IPS-NIHi7 (cell line): ENCODE data around the gene CDC42SE2.
"Not testable (repeated sequence)": the region's sequence is repeated elsewhere in the genome, so short reads cannot be mapped to it uniquely, and the experiment has no call there.

Experiments used
- DNase-seq: peaks from one replicate; pipeline ENCODE4 v3.0.0; 2012; ENCODE audit warnings: mixed read lengths; ENCODE audit errors: extremely low spot score

CDC42SE2 gene

GRCh38 chr5:131318455-131318854 lies 54.6 kb downstream of the CDC42SE2 start:
- DNase-seq, result no peak

- DNase-seq, result no peak
Observed at GRCh38 chr5:131321066-131321465, 57.2 kb downstream of the CDC42SE2 start.

GRCh38 chr5:131322926-131323325 lies 59.1 kb downstream of the CDC42SE2 start:
- DNase-seq, result no peak

- no peak for DNase-seq
Observed at GRCh38 chr5:131323378-131323777, 59.5 kb downstream of the CDC42SE2 start.

GRCh38 chr5:131324303-131324702 lies 60.5 kb downstream of the CDC42SE2 start:
- no peak for DNase-seq

- DNase-seq, result no peak
Observed at GRCh38 chr5:131328536-131329285, 64.9 kb downstream of the CDC42SE2 start.

GRCh38 chr5:131329286-131329560 lies 65.4 kb downstream of the CDC42SE2 start:
- no peak for DNase-seq

GRCh38 chr5:131330031-131330430 lies 66.2 kb downstream of the CDC42SE2 start:
- DNase-seq, result no peak

- not testable (repeated sequence) for DNase-seq
Observed at GRCh38 chr5:131335756-131336155, 71.9 kb downstream of the CDC42SE2 start.

GRCh38 chr5:131336801-131337200 lies 72.9 kb downstream of the CDC42SE2 start:
- DNase-seq, result not testable (repeated sequence)

- DNase-seq, result not testable (repeated sequence)
Observed at GRCh38 chr5:131337240-131338050, 73.6 kb downstream of the CDC42SE2 start.

GRCh38 chr5:131338051-131338453 lies 74.2 kb downstream of the CDC42SE2 start:
- no peak for DNase-seq

GRCh38 chr5:131344288-131344687 lies 80.4 kb downstream of the CDC42SE2 start:
- DNase-seq, result not testable (repeated sequence)

- DNase-seq, result not testable (repeated sequence)
Observed at GRCh38 chr5:131346204-131346603, 82.4 kb downstream of the CDC42SE2 start.

GRCh38 chr5:131353991-131354390 lies 90.1 kb downstream of the CDC42SE2 start:
- no peak for DNase-seq

- DNase-seq, result no peak
Observed at GRCh38 chr5:131355971-131356528, 92.2 kb downstream of the CDC42SE2 start.

- DNase-seq, result no peak
Observed at GRCh38 chr5:131356619-131357018, 92.8 kb downstream of the CDC42SE2 start.

- DNase-seq, result no peak
Observed at GRCh38 chr5:131357739-131358561, 94.1 kb downstream of the CDC42SE2 start.

GRCh38 chr5:131361677-131362315 lies 97.9 kb downstream of the CDC42SE2 start:
- DNase-seq, result no peak

- DNase-seq, result no peak
Observed at GRCh38 chr5:131363811-131364506, 100.1 kb downstream of the CDC42SE2 start.

GRCh38 chr5:131364507-131365050 lies 100.7 kb downstream of the CDC42SE2 start:
- DNase-seq, result no peak
